K562 (cell line): Measurements from ENCODE around the gene HMCN1. TPM values are rescaled to one million over a fixed set of nuclear protein-coding genes. Genes with fewer than 3 reads are reported as not detected.

ENCODE experiments used
- ATAC-seq: fragments of 200-7000 bp; cut with Tn5 transposase; 3 replicates; pipeline ENCODE4 v1.9.1; 2020; ENCODE audit warnings: moderate library complexity
- BruUV-seq: library from RNA; stranded (reverse); fragments of 400-500 nt; replicated peaks from 2 replicates; lab custom pipeline; 2021; lab: Mats Ljungman, UMichigan
- CTCF ChIA-PET: fragments of 300-600 bp; formaldehyde crosslinking; extraction: SDS; loops from one replicate; lab custom pipeline; 2021; ENCODE audit warnings: low intra/inter-chr PET ratio; lab: Yijun Ruan, JAX
- POLR2A ChIA-PET: fragments of 300-600, 350-650 bp; sonication (Branson Sonifier 250); formaldehyde crosslinking; extraction: SDS; loops from one replicate; lab custom pipeline; 2021; ENCODE audit warnings: antibody characterized with exemption, inconsistent platforms; lab: Yijun Ruan, JAX
- DNase-seq, 4 experiments: peaks; one replicate each; pipeline versions ENCODE4 v3.0.0 to v3.0.0-alpha.2; 2011 to 2018; ENCODE audit warnings: low spot score in 3 of 4, mixed read lengths in 3 of 4; ENCODE audit errors: extremely low read depth in 1 of 4
- FAIRE-seq: peaks from 2 replicates; lab custom pipeline; 2011; peaks lifted over from hg19 to GRCh38; lab: Jason Lieb, UNC
- H2AFZ ChIP-seq: 2 replicates; pipeline ENCODE4 v1.6.0; 2011; ENCODE audit warnings: low read depth, low read length, control low read depth, inconsistent platforms
- H3K27ac ChIP-seq: fragments of 200-600 bp; 3 replicates; pipeline ENCODE4 v1.8.0; 2011; ENCODE audit warnings: low read depth, mild to moderate bottlenecking, control low read depth, inconsistent platforms, low read length, moderate library complexity, mixed read lengths; ENCODE audit errors: extremely low read depth
- H3K27me3 ChIP-seq, 2 experiments: fragments of 300-600 bp in 1 of 2; 2 replicates in 1 of 2; 3 replicates in 1 of 2; pipeline versions ENCODE4 v1.6.0 to v1.8.0; 2011; ENCODE audit warnings: inconsistent platforms in 2 of 2, low read length in 2 of 2, mild to moderate bottlenecking in 1 of 2, mixed read lengths in 1 of 2, moderate library complexity in 1 of 2; ENCODE audit not compliant: control insufficient read depth in 2 of 2, insufficient read depth in 2 of 2
- H3K36me3 ChIP-seq: fragments of 300-600 bp; 3 replicates; pipeline ENCODE4 v1.8.0; 2011; ENCODE audit warnings: mild to moderate bottlenecking, low read length, inconsistent platforms; ENCODE audit not compliant: control insufficient read depth, insufficient read depth
- H3K4me1 ChIP-seq, 2 experiments: fragments of 200-600 bp in 1 of 2; replicated peaks in 1 of 2; 2 replicates in 1 of 2; 3 replicates in 1 of 2; pipeline versions ENCODE4 v1.5.1 to v1.8.0; 2011; ENCODE audit warnings: inconsistent platforms in 2 of 2, low read length in 2 of 2, mild to moderate bottlenecking in 1 of 2, mixed read lengths in 1 of 2, moderate library complexity in 1 of 2; ENCODE audit not compliant: control insufficient read depth in 2 of 2, insufficient read depth in 2 of 2
- H3K4me2 ChIP-seq: 2 replicates; pipeline ENCODE4 v1.6.1; 2011; ENCODE audit warnings: low read length, control low read depth, inconsistent platforms, mixed read lengths; ENCODE audit not compliant: insufficient read depth
- H3K4me3 ChIP-seq: fragments of 200-600 bp; sonication (generic), shearing (Covaris generic); 2 replicates; pipeline ENCODE4 v1.5.1; 2016; ENCODE audit warnings: control low read depth, inconsistent platforms
- H3K79me2 ChIP-seq: fragments of 200-600 bp; 3 replicates; pipeline ENCODE4 v1.8.0; 2011; ENCODE audit warnings: low read length, inconsistent platforms; ENCODE audit not compliant: control insufficient read depth, insufficient read depth
- H3K9ac ChIP-seq, 2 experiments: 2 replicates each; pipeline versions ENCODE4 v1.6.0 to v1.6.1; 2011; ENCODE audit warnings: low read depth in 2 of 2, low read length in 2 of 2, control low read depth in 1 of 2, inconsistent platforms in 1 of 2, mild to moderate bottlenecking in 1 of 2, mixed read lengths in 1 of 2; ENCODE audit not compliant: insufficient read depth in 1 of 2
- H3K9me1 ChIP-seq: one replicate; pipeline ENCODE4 v1.6.0; 2011; ENCODE audit warnings: inconsistent platforms, mild to moderate bottlenecking, low read length, moderate library complexity; ENCODE audit not compliant: control insufficient read depth, insufficient read depth
- H3K9me3 ChIP-seq: replicated peaks from 2 replicates; pipeline ENCODE4 v1.5.1; 2011; ENCODE audit warnings: low read depth, low read length, inconsistent platforms; ENCODE audit not compliant: control insufficient read depth, insufficient read depth
- H4K20me1 ChIP-seq: replicated peaks from 2 replicates; pipeline ENCODE4 v1.6.1; 2011; ENCODE audit warnings: low read length, inconsistent platforms, mixed read lengths; ENCODE audit not compliant: control insufficient read depth, insufficient read depth
- BRCA1 ChIP-seq, 2 experiments: fragments of 450-650 bp in 1 of 2; sonication (generic) in 1 of 2; formaldehyde crosslinking in 1 of 2; IDR thresholded peaks; 2 replicates each; pipeline versions ENCODE4 v1.5.0 to v1.6.1; 2017 to 2020; ENCODE audit warnings: mild to moderate bottlenecking in 1 of 2, missing genetic modification reagents in 1 of 2
- CBX2 ChIP-seq: fragments of 200-600 bp; sonication (generic); IDR thresholded peaks from one replicate; pipeline ENCODE4 v1.6.1; 2012; ENCODE audit warnings: mild to moderate bottlenecking, low read length, inconsistent platforms; ENCODE audit not compliant: insufficient read depth, poor library complexity, severe bottlenecking
- FOXA3 ChIP-seq, 2 experiments: fragments of 450-650 bp in 1 of 2; sonication (generic) in 1 of 2; formaldehyde crosslinking; IDR thresholded peaks in 1 of 2; conservative IDR thresholded peaks in 1 of 2; 2 replicates each; pipeline versions ENCODE4 v1.4.0 to v1.8.0; 2020 to 2022; ENCODE audit warnings: mild to moderate bottlenecking in 2 of 2, missing genetic modification reagents in 1 of 2
- FOXJ2 ChIP-seq: fragments of 200-800 bp; sonication (Bioruptor generic); IDR thresholded peaks from 2 replicates; pipeline ENCODE4 v1.6.1; 2016; ENCODE audit warnings: missing genetic modification characterization, missing compliant biosample characterization
- RBM25 ChIP-seq: fragments of 200-400 bp; formaldehyde crosslinking; IDR thresholded peaks from 2 replicates; pipeline ENCODE4 v1.6.1; 2018; ENCODE audit warnings: low read length, low read depth, moderate library complexity; ENCODE audit not compliant: severe bottlenecking
- SIRT6 ChIP-seq: IDR thresholded peaks from one replicate; pipeline ENCODE4 v1.6.1; 2012; ENCODE audit warnings: low read depth, mild to moderate bottlenecking, control low read depth, inconsistent platforms, low read length, moderate library complexity
- ZNF253 ChIP-seq: fragments of 250-450 bp; sonication (Bioruptor Pico); conservative IDR thresholded peaks from 2 replicates; pipeline ENCODE4 v1.6.1; 2021; ENCODE audit warnings: mild to moderate bottlenecking
- ZNF436 ChIP-seq: fragments of 250-450, 450-650 bp; sonication (Bioruptor Pico); formaldehyde crosslinking; IDR thresholded peaks from 2 replicates; pipeline ENCODE4 v1.7.0; 2020; ENCODE audit warnings: mild to moderate bottlenecking
- WGBS: fragments of 100-300 bp; shearing (Covaris generic); methylation state at CpG from one replicate; pipeline ENCODE4 v1.1.6; 2016; ENCODE audit warnings: low coverage, mixed read lengths; ENCODE audit not compliant: insufficient coverage; ENCODE audit errors: missing lambda C conversion rate; 5-methylcytosine and 5-hydroxymethylcytosine counted together
- in situ Hi-C: fragments of 300-500 bp; cut with MboI; formaldehyde crosslinking; loops from 4 replicates; pipeline ENCODE4 v1.15.0; 2018; ENCODE audit warnings: inconsistent platforms, mixed read lengths
- intact Hi-C: fragments of 100-400 bp; cut with micrococcal nuclease; formaldehyde crosslinking; loops from 2 replicates; pipeline ENCODE4 v1.14.2; 2022
- polyA plus RNA-seq, 8 experiments: library from polyadenylated mRNA; depleted of rRNA in 4 of 8; stranded (reverse) in 5 of 8; unstranded in 3 of 8; fragments of >200 nt; fragmentation: Nextera tagmentation in 2 of 8; fragmentation: Illumina TruSeq in 1 of 8; extraction: Ambion mirVana in 2 of 8; extraction: Trizol in 1 of 8; gene quantifications; 2 replicates each; pipeline versions ENCODE4 v1.2.1 to v1.2.3, GENCODE V29; 2011 to 2014; ENCODE audit warnings: inconsistent platforms in 1 of 8, missing spikeins in 1 of 8
- total RNA-seq, 7 experiments: library from RNA; depleted of rRNA in 6 of 7; stranded (reverse); fragments of >200 nt in 6 of 7; fragmentation: Illumina TruSeq in 2 of 7; extraction: Trizol in 2 of 7; gene quantifications; 2 replicates each; pipeline versions ENCODE4 v1.2.1 to v1.2.3, GENCODE V29; 2011 to 2021; ENCODE audit warnings: low replicate concordance in 1 of 7
- TF ChIP-seq, protein P1 (sequence below): fragments of 450-650 bp; conservative IDR thresholded peaks from 2 replicates; pipeline ENCODE4 v1.6.1; 2016; ENCODE audit warnings: missing genetic modification characterization, low read depth, mild to moderate bottlenecking, missing compliant biosample characterization, moderate library complexity

Gene HMCN1
- total and polyA plus RNA-seq, 9 of the 15 experiments (the other 6 are each of a cell fraction or from before 2014, with no cell fraction given) = 0.07 to 0.36 (median 0.21) TPM

DNA sequence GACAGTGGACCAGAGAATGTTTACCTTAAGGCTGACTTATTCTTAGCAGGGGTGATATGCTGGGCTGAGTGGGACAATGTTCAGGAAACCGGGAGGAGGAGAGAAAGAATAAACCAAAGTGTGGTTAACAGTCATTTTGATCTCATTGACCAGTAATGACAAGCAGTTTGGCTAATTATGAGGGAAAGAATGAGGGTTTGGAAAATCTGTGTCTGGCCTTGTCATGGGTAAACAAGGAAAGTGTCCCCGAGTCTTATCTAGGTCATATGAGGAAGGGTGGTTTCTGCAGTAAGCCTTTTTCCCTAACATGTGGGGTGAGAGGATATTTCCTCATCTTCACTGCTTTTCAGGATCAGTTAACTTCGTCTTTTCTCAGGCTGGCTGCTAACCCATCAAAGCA is 485.9 kb downstream of the HMCN1 start:
- POLR2A ChIA-PET = no interaction called here
- Histone ChIP-seq H3K9me3 (no peaks in the 10 kb centered on the region), H3K27me3 (no peaks in the 10 kb centered on the region), H2AFZ (no peak overlapping the region), H3K9me1 (no peaks in the 10 kb centered on the region), H3K79me2 (no peaks in the 10 kb centered on the region), H3K27ac (no peak overlapping the region), H3K36me3 (no peaks in the 10 kb centered on the region), H3K9ac (no peak overlapping the region), H3K4me2 (no peak overlapping the region), H3K4me1 (no peaks in the 10 kb centered on the region; a peak in 1 of 5 replicates), H3K4me3 (no peak overlapping the region), H4K20me1 (no peaks in the 10 kb centered on the region)
- peak; percentile 54; the same call in 1 of the 2 replicates for TF ChIP-seq FOXJ2 (tag)
- peak in 1 of 2 experiments; percentile 61; a peak in 1 of 4 replicates for TF ChIP-seq FOXA3 (CRISPR knock-in tag; conservative IDR thresholded peaks at IDR 0.05 in 1 of 2, IDR thresholded peaks at IDR 0.05 in 1 of 2)
- TF ChIP-seq CBX2 = no peak
- DNase-seq (no peak), FAIRE-seq (no peak), ATAC-seq (no peak)
- in situ Hi-C loops (loop anchor here (25.0 kb wide), 1 partner anchor 408 kb away; no protein-coding TSS in a partner anchor), intact Hi-C loops (no loop called here)
- CTCF ChIA-PET = no interaction called here
- WGBS = 0% methylated on average over 3 of the region's 3 CpGs
- BruUV-seq = no TSS peak

DNA sequence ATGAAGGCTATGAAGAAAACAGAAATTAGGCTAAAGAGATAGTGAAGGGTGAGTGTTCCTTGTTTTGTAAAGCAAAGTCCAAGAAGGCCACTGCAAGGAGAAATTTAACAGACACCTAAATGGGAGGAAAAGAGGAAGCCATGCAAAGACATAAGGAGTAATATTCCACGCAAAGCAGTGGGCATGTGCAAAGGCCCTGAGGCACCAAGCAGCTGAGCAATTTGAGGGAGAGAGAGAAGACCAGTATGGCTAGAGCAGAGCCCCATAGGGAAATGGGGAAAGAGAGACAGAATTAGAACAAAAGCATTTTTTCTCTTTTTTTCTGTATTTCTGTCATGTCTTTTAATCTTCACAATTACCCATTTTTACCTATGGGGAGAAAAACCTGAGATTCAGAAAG is 486.7 kb downstream of the HMCN1 start:
- H3K36me3 ChIP-seq = no peaks in the 10 kb centered on the region
- CTCF ChIA-PET = no interaction called here
- no peak overlapping the region for H3K27ac ChIP-seq
- no peak overlapping the region for H3K9ac ChIP-seq
- no peak overlapping the region; the same call in 1 of the 2 replicates for H2AFZ ChIP-seq
- intact Hi-C loops (no loop called here), in situ Hi-C loops (loop anchor here (25.0 kb wide), 1 partner anchor 409 kb away; no protein-coding TSS in a partner anchor)
- no peak for ATAC-seq
- no peaks in the 10 kb centered on the region for H3K27me3 ChIP-seq
- no TSS peak for BruUV-seq
- FAIRE-seq = no peak
- no peak overlapping the region for H3K4me3 ChIP-seq
- H3K4me1 ChIP-seq = no peaks in the 10 kb centered on the region; a peak in 1 of 5 replicates
- 7% methylated on average over 1 of the region's 1 CpG for WGBS
- no peaks in the 10 kb centered on the region for H4K20me1 ChIP-seq
- no peaks in the 10 kb centered on the region for H3K9me3 ChIP-seq
- no peaks in the 10 kb centered on the region for H3K9me1 ChIP-seq
- no peak overlapping the region for H3K4me2 ChIP-seq
- POLR2A ChIA-PET = interaction anchor here (0.6 kb wide), 1 partner anchor 95 kb away, joined by 5 read pairs; no protein-coding TSS in a partner anchor
- no peak for DNase-seq
- H3K79me2 ChIP-seq = no peaks in the 10 kb centered on the region
- no peak for TF ChIP-seq ZNF253
- peak; percentile 62 for TF ChIP-seq RBM25
- TF ChIP-seq SIRT6 = no peak
- no peak for TF ChIP-seq BRCA1 (IDR thresholded peaks at IDR 0.05)
- TF ChIP-seq BRCA1 (CRISPR knock-in tag; IDR thresholded peaks at IDR 0.05) = no peak
- no peak for TF ChIP-seq ZNF436
- TF ChIP-seq, protein P1, sequence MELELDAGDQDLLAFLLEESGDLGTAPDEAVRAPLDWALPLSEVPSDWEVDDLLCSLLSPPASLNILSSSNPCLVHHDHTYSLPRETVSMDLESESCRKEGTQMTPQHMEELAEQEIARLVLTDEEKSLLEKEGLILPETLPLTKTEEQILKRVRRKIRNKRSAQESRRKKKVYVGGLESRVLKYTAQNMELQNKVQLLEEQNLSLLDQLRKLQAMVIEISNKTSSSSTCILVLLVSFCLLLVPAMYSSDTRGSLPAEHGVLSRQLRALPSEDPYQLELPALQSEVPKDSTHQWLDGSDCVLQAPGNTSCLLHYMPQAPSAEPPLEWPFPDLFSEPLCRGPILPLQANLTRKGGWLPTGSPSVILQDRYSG (tag) = no peak
